ENCODE results near the gene ARHGAP8.
"Not testable (repeated sequence)": the region's sequence is repeated elsewhere in the genome, so short reads cannot be mapped to it uniquely, and the experiment has no call there.

Gene ARHGAP8

DNA sequence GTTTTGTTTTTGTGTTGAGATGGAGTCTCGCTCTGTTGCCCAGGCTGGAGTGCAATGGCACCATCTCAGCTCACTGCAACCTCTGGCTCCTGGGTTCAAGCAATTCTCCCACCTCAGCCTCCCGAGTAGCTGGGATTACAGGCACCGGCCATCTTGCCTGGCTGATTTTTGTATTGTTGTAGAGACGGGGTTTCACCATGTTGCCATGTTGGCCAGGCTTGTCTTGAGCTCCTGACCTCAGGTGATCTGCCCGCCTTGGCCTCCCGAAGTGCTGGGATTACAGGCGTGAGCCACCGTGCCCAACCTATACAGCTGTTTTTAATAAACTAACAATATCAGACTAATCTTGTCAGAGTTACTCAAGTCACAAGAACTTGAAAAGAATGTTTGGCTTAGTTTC is 102.3 kb downstream of the ARHGAP8 start:
- not testable (repeated sequence) for H3K27me3 Mint-ChIP-seq, H3K4me3 Mint-ChIP-seq, H3K9me3 Mint-ChIP-seq, DNase-seq, ATAC-seq, H3K27ac Mint-ChIP-seq, H3K4me1 Mint-ChIP-seq

GRCh38 chr22:44855855-44856254 is 103.5 kb downstream of the ARHGAP8 start:
- DNase-seq, result no peak
- Mint-ChIP-seq H3K4me3 (no peak overlapping the region), H3K9me3 (no peaks in the 10 kb centered on the region), H3K4me1 (no peaks in the 10 kb centered on the region), H3K27ac (no peak overlapping the region), H3K27me3 (peaks cover 9% of the 10 kb centered on the region)
- no peak for ATAC-seq

DNA sequence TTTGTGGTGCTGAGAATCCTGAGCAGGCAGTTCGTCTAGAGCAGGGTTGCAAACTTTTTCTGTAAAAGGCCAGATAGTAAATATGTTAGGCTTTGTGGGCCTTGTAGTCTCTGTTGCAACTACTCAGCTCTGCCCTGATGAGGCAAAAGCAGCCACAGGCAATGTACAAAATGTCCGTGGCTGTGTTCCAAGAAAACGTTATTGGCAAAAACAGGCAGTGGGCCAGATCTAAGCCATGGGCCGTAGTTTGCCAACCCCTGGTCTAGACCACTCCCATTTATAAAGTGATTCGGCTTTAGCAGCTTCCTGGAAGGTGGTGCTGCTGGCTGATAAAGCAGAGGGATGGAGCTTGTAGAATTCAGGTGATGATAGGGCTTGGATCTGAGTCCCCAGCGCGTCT is 106.4 kb downstream of the ARHGAP8 start:
- DNase-seq, H3K27ac Mint-ChIP-seq, ATAC-seq, H3K27me3 Mint-ChIP-seq, H3K4me3 Mint-ChIP-seq, H3K9me3 Mint-ChIP-seq, H3K4me1 Mint-ChIP-seq: not testable (repeated sequence)

GRCh38 chr22:44859641-44860040 is 107.3 kb downstream of the ARHGAP8 start:
- Mint-ChIP-seq H3K4me3 (no peak overlapping the region), H3K27me3 (peaks cover 9% of the 10 kb centered on the region), H3K27ac (no peak overlapping the region), H3K4me1 (no peaks in the 10 kb centered on the region), H3K9me3 (no peaks in the 10 kb centered on the region)
- DNase-seq (no peak), ATAC-seq (no peak)

DNA sequence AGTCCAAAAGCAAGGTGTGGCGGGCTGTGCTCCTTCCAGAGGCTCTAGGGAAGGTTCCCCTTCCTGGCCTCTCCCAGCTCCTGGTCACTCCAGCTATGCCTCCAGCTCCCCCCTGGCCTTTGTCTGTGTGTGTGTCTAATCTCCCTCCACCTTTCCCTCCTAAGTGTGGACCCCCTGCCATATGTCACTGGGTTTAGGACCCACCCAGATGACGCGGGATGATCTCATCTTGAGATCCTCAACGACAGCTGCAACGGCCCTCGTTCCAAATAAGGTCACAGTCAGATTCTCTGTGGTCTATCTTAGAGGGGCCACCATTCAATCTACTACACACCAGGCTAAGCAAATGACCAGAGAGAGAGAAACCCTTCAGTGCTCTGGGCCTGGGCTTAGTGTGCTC is 107.9 kb downstream of the ARHGAP8 start:
- Mint-ChIP-seq H3K4me3 (no peak overlapping the region), H3K4me1 (no peaks in the 10 kb centered on the region), H3K9me3 (no peaks in the 10 kb centered on the region), H3K27ac (peak overlapping the region in 1 of 2 donors; percentile 38), H3K27me3 (peaks cover 9% of the 10 kb centered on the region)
- ATAC-seq (no peak), DNase-seq (no peak)

DNA sequence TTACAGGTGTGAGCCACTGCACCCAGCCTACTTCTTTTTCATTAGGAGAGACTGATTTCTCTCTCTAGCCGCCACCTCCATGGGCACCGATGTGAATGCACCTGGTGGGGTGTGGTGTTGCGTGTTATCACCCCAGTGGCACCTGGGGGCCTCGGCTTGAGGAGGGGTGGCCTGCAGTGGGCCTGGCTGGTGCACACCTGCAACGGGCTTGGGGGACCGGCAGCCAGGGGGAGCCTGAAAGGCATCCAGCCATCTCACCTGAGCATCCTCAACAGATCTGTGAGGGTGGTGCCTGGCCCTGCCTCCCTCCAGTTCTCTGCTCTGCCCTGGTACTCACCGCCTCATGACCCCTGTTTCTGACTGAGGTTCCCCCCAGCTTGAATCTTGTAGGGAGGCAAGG is 108.9 kb downstream of the ARHGAP8 start:
- Mint-ChIP-seq H3K27ac (peak overlapping the region in 1 of 2 donors; percentile 65), H3K4me3 (no peak overlapping the region), H3K4me1 (no peaks in the 10 kb centered on the region), H3K27me3 (peaks cover 9% of the 10 kb centered on the region), H3K9me3 (no peaks in the 10 kb centered on the region)
- ATAC-seq, result no peak
- no peak for DNase-seq

DNA sequence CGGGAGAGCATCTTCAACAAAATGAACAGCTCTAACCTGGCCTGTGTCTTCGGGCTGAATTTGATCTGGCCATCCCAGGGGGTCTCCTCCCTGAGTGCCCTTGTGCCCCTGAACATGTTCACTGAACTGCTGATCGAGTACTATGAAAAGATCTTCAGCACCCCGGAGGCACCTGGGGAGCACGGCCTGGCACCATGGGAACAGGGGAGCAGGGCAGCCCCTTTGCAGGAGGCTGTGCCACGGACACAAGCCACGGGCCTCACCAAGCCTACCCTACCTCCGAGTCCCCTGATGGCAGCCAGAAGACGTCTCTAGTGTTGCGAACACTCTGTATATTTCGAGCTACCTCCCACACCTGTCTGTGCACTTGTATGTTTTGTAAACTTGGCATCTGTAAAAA is 109.9 kb downstream of the ARHGAP8 start:
- Mint-ChIP-seq H3K27me3 (peaks cover 13% of the 10 kb centered on the region), H3K9me3 (no peaks in the 10 kb centered on the region), H3K27ac (peak overlapping the region in 1 of 2 donors; percentile 19), H3K4me1 (no peaks in the 10 kb centered on the region), H3K4me3 (no peak overlapping the region)
- no peak for ATAC-seq
- DNase-seq, result no peak

- Mint-ChIP-seq H3K4me3 (no peak overlapping the region), H3K9me3 (no peaks in the 10 kb centered on the region), H3K27ac (no peak overlapping the region), H3K27me3 (peaks cover 16% of the 10 kb centered on the region), H3K4me1 (no peaks in the 10 kb centered on the region)
- ATAC-seq (no peak), DNase-seq (no peak)
Measured at GRCh38 chr22:44862981-44863860, 110.8 kb downstream of the ARHGAP8 start.

GRCh38 chr22:44865193-44866057 is 113.0 kb downstream of the ARHGAP8 start:
- Mint-ChIP-seq H3K9me3 (no peaks in the 10 kb centered on the region), H3K4me1 (no peaks in the 10 kb centered on the region), H3K27me3 (peaks cover 10% of the 10 kb centered on the region), H3K4me3 (no peak overlapping the region), H3K27ac (no peak overlapping the region)
- no peak for DNase-seq
- no peak for ATAC-seq

DNA sequence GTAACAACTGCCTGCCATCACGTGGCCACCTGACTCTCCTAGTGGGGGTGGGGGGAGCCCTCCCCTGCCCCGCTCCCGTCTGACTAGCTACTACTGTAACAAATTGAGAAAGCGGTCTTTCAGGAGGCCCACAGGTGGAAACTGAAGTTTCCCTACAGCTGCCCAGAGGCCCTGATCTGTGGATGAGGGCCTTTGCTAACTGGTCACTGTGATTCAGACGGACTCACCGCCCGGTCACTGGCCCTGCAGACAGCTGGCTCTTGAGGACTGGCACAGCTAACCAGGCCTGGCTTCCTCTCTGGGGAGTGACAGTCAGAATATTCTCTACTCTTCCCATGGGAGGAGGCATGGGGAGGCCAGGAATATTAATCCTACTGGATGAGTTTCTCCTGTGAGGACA is 116.8 kb downstream of the ARHGAP8 start:
- Mint-ChIP-seq H3K27ac (no peak overlapping the region), H3K9me3 (peaks cover 0 to 4% of the 10 kb centered on the region in 2 donors), H3K4me3 (no peak overlapping the region), H3K4me1 (no peaks in the 10 kb centered on the region), H3K27me3 (peaks cover 7% of the 10 kb centered on the region)
- no peak for ATAC-seq
- DNase-seq, result no peak

DNA sequence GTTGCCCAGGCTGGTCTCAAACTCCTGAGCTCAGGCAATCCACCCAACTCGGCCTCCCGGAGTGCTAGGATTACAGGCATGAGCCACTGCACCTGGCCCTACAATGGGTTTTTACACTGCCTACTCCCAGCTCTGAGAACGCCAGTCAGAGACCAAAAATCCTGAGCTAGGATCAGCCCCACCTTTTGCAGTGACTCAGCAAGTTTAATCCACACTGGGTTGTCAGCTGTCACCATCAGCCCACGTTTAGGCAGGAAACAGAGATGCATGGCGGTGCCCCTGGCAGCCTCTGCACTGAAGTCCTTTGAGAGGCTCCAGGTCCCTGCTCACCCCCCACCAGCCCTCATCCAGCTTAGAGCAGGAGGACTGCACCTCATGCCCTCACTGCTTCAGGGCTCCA is 117.6 kb downstream of the ARHGAP8 start:
- DNase-seq, result no peak
- Mint-ChIP-seq H3K27ac (no peak overlapping the region), H3K27me3 (peaks cover 7% of the 10 kb centered on the region)

GRCh38 chr22:44871782-44872181 is 119.4 kb downstream of the ARHGAP8 start:
- Mint-ChIP-seq H3K27me3 (peaks cover 7% of the 10 kb centered on the region), H3K4me1 (no peaks in the 10 kb centered on the region), H3K9me3 (peaks cover 0 to 8% of the 10 kb centered on the region in 2 donors), H3K27ac (no peak overlapping the region), H3K4me3 (no peak overlapping the region)
- ATAC-seq (no peak), DNase-seq (no peak)

More for the DNA sequence above, 117.6 kb downstream of the ARHGAP8 start:
- no peak for ATAC-seq
- Mint-ChIP-seq H3K4me1 (no peaks in the 10 kb centered on the region), H3K4me3 (no peak overlapping the region), H3K9me3 (peaks cover 0 to 4% of the 10 kb centered on the region in 2 donors)

DNA sequence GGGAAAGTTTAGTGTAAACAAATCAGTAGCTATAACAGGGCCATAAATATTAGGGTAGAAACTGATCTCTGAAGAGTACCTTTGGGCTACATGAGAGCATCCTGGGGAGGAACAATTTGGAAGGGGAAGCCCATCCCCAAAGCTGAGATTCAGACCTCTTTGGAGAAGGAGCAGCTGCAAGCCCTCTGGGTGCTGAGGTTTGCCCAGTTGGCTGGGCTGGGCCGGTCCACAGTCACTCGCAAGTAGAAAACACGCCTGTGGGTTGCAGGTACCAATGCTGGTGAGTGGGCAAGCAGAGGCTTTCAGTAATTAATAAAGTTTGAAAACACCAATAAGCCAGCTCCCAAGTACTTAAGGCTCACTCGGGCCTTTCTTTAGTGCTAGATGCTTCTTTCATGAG is 124.5 kb downstream of the ARHGAP8 start:
- no peak for DNase-seq

GRCh38 chr22:44878483-44879300 is 126.3 kb downstream of the ARHGAP8 start:
- no peaks in the 10 kb centered on the region for H3K4me1 Mint-ChIP-seq
- DNase-seq (no peak), ATAC-seq (no peak)
- peak overlapping the region in 1 of 2 donors; percentile 55 for H3K27ac Mint-ChIP-seq
- no peak overlapping the region for H3K4me3 Mint-ChIP-seq
- no peaks in the 10 kb centered on the region for H3K27me3 Mint-ChIP-seq
- peaks cover 0 to 4% of the 10 kb centered on the region in 2 donors for H3K9me3 Mint-ChIP-seq

More for the DNA sequence above, 124.5 kb downstream of the ARHGAP8 start:
- Mint-ChIP-seq H3K27ac (no peak overlapping the region), H3K27me3 (no peaks in the 10 kb centered on the region), H3K9me3 (peaks cover 0 to 8% of the 10 kb centered on the region in 2 donors), H3K4me1 (no peaks in the 10 kb centered on the region), H3K4me3 (no peak overlapping the region)
- ATAC-seq, result no peak

GRCh38 chr22:44879301-44879680 is 126.9 kb downstream of the ARHGAP8 start:
- Mint-ChIP-seq H3K9me3 (peaks cover 0 to 4% of the 10 kb centered on the region in 2 donors), H3K27ac (peak overlapping the region in 1 of 2 donors; percentile 76), H3K27me3 (no peaks in the 10 kb centered on the region), H3K4me3 (no peak overlapping the region), H3K4me1 (no peaks in the 10 kb centered on the region)
- no peak for DNase-seq
- no peak for ATAC-seq
